HG02970 (cell line): ENCODE data around the gene IL37.
"Not testable (repeated sequence)": the region's sequence is repeated elsewhere in the genome, so short reads cannot be mapped to it uniquely, and the experiment has no call there.

ENCODE experiments used
- ATAC-seq: cut with Tn5 transposase; IDR thresholded peaks from one replicate; pipeline ENCODE4 v1.9.1; 2021; ENCODE audit warnings: mild to moderate bottlenecking, moderate library complexity, moderate number of reproducible peaks; ENCODE audit not compliant: unreplicated experiment, low FRiP score

The IL37 gene

DNA sequence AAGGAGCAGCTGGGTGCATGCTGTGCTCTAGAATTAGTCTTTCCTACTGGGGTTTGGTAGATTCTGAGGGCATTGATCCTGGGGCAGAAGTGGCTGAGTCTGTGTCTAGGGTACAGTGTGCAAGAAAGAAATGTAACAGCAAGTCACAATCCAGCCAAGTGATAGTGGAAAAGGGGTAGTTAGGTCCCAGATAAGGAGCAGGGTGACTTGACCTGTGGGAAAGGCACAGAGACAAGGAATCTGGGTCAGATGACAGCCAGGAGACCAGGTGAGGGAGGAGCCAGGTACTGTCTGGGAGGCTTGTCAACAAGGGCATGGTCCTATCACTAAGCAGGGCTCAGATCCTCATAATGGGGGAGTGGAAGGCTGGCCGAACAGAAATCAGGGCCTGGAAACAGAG is 8.1 kb downstream of the IL37 start:
- ATAC-seq, result no peak

DNA sequence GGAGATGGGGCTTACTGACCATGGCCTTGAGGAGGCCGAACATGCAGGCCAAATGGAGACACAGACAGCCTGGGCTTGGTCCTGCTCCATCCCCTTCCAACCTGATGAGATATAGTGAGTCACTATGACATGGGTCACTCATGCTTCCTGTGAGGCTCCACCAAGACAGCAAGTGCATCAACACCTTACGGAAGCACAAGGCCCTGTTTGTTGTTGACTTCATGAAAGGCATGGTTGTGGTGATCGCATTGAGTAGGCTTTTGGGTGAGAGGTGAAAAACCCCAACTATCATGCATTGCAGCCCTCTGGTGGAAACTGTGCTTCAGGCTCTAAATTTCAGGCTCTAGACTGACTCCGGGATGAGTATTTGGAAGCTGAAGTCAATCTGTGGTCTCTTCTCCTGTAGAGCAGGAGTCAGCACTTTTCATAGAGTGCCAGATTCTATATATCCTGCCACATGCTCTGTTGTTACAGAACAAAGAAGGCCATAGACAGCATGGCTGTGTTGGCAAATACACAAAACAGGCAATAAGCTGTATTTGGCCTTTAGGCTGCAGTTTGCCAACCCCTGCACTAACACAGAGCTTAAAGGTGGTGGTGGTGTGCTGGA is 10.1 kb downstream of the IL37 start:
- no peak for ATAC-seq

DNA sequence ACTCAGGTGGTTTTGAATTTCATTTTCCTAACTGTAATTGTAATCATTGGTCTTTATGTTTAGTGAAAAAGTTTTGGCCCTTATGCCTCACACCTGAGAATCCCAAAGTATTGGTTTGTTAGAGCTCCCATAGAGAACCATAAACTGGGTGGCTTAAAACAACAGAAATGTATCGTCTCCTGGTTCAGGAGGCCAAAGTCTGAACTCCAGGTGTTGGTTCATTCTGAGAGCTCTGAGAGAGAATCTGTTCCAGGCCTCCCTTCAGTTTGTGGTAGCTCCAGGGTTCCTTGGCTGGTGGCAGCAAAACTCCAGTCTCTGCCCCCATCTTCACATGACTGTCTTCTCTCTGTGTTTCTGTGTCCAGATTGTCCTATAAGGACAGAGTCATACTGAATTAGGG is 11.0 kb downstream of the IL37 start:
- ATAC-seq, result no peak

DNA sequence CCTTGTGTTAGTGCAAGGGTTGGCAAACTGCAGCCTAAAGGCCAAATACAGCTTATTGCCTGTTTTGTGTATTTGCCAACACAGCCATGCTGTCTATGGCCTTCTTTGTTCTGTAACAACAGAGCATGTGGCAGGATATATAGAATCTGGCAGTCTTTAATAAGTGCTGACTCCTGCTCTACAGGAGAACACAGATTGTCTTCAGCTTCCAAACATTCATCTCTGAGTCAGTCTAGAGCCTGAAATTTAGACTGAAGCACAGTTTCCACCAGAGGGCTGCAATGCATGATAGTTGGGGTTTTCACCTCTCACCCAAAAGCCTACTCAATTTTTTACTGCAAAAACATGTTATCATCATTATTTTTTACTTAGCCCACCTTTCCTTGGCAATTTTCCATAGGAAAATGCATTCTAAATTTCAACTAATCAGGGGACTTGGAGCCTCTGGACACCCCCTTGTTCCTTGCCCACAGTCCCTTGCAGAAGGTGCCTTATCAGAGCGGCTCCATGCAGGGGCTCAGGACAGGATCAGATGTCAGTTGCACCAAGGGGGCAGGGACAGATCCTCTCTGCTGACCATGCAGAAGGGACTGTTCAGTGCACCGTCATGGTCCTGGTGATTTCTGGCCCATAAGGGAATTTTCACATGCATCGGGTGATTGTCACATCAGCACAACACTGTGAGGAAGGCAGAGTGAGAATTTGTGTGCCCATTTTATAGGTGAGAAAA is 12.4 kb downstream of the IL37 start:
- no peak for ATAC-seq

DNA sequence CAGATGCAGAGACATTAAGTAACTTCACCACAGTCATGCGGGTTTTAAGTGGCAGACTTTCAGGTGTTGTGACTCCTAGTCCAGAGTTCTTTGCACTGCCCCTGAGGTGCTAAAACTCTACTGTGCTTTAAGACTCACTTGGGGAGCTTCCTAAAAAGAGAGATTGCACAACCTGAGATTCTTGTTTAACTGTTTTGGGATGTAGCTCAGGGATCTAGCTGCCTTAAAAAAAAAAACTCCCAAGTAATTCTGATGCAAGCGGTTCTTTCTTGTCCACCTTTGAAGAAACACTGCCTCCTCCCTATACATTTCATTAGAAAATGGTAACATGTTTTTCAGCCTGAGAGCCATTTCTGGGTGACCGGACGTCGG is 13.0 kb downstream of the IL37 start:
- no peak for ATAC-seq

DNA sequence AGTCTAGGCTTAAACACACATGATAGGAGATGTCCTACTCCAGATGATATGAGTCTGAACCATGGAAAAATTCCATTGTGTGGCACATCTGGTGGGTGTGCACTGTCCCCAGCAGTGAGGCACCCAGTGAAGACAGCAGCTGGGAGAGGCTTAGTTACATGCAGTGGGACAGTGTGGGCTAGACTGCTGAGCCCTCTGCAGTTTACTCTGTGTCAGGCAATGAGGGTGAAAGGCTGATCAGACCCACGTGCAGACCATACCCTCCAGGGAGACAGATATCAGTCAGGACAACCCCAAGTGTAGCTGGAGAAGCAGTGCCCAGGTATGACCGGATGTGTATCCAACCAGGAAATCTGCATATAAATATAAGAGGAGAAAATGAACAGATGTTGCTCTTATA is 13.4 kb downstream of the IL37 start:
- ATAC-seq, result no peak

DNA sequence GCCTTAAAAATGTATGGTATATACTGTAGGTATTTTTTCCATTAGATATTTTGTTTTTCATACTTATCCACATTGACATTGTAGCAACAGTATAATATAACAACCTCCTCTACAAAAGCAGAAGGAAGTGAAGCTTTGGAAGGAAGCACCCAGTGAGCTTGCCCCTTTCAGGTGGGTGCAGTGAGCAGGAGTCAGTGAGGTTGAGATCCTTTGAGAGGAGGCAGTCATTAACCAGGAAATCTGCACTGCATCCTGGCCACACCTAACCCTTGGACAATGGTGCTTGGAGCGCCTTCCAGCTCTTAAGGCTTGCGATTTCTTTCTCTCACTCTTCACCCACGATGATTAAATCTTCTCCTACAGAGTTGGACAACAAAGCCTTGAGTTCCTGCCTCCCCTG is 13.9 kb downstream of the IL37 start:
- ATAC-seq, result no peak

DNA sequence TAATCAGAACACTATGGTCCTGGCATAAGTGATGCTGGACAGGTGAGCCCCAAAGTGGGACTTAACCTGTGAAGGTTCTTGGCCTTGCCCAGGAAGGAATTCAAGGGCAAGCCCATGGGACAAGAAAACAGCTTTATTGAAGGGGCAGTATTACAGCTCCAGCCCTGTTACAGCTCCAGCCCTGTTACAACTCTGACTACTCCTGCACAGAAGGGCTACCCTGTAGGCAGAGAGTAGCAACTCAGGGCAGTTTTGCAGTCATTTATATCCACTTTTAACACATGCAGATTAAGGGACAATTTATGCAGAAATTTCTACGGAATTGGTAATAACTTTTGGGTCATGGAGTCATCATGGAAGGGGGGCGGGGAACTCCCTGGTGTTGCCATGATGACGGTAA is 15.7 kb downstream of the IL37 start:
- ATAC-seq, result no peak

DNA sequence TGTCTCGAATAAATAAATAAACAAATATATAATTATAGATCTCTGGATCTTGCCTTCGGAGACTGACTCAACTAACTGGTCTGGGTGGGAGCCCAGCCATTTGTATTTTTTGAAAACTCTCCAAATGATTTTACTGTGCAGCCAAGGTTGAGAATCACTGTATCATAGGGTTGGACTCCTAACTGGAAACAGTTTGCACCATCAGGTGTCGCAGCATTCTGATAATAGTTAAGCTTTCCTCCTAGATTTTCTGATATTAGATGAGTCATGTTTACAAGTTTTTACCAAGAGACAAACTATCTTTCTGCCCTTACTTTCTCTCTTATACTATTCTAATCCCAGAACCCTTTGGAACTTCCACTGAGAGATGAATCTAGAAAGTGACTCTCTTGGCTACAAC is 16.8 kb downstream of the IL37 start:
- no peak for ATAC-seq

DNA sequence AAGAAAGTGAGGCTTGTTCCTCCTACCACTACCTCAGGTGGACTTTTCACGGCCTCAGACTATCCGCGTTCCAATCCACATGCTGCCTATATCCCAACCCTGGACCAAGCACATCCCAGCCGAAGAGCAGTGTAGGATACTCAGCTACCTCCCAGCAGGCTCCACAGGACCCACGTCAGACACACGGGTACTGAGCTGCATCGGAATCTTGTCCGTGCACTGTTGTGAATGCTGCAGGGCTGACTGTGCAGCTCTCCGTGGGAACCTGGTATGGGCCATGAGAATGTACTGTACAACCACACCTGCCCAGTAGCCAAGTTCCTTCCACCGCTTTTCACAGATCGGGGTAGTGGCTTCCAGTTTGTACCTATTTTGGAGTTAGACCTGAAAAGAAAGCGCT is 22.3 kb downstream of the IL37 start:
- ATAC-seq, result no peak

DNA sequence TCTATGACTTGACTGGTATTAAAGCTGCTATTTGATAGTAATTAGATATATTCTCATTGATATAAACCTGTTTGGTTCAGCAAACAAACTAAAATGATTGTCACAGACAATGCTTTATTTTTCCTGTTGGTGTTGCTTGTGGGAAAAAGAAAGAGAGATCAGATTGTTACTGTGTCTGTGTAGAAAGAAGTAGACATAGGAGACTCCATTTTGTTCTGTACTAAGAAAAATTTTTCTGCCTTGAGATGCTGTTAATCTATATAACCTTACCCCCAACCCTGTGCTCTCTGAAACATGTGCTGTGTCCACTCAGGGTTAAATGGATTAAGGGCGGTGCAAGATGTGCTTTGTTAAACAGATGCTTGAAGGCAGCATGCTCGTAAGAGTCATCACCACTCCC is 23.2 kb downstream of the IL37 start:
- not testable (repeated sequence) for ATAC-seq

DNA sequence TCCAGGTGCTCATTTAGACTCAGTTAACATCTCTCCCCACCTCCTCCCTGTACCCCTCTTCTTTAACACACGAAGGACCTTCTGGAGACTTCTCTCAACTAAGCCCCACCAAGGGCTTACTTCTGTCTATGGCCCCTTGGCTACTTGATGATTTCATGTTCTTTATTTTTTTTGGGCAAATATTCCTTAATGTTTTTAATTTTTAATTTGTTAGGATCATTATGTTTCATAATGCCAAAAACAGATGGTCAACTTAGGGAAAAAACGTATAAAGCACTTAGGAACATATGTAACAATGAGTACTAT is 25.9 kb downstream of the IL37 start:
- ATAC-seq, result no peak

DNA sequence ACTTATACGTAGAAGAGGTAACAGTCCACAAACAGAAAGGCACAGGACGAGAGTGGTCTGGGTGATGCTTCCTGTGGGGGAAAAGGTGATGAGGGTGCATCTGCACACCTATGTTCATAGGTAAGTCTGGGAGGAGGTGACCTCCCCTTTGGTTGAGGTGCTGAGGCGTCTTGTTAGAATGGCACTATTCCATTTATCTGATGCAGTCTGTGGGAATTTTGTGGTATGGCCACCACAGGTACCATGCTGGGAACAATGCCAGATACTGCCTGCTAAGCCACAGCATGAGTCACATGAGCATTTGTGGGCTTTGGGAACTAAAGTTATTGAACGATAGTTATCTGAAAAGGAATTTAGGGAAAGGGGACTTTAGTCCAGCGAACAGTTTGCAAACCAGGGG is 27.9 kb downstream of the IL37 start:
- no peak for ATAC-seq

DNA sequence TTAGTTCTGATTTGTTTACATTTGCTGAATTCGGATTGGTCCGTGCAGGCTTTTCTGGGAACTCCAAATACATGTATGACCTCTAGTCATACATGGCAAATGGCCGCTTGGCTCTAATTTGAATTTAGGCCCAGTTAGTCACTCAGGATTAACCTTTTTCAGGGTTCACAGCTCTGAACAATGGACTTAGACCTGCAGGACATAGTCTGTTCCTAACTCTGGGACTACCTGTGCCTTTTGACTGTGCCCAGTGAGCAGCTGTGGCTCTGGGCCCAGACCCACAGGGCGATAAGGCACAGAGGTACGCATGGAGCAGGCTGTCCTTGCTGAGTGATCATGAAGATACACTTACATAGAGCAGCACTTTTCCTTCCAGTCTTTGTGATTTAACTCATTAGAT is 28.5 kb downstream of the IL37 start:
- no peak for ATAC-seq

DNA sequence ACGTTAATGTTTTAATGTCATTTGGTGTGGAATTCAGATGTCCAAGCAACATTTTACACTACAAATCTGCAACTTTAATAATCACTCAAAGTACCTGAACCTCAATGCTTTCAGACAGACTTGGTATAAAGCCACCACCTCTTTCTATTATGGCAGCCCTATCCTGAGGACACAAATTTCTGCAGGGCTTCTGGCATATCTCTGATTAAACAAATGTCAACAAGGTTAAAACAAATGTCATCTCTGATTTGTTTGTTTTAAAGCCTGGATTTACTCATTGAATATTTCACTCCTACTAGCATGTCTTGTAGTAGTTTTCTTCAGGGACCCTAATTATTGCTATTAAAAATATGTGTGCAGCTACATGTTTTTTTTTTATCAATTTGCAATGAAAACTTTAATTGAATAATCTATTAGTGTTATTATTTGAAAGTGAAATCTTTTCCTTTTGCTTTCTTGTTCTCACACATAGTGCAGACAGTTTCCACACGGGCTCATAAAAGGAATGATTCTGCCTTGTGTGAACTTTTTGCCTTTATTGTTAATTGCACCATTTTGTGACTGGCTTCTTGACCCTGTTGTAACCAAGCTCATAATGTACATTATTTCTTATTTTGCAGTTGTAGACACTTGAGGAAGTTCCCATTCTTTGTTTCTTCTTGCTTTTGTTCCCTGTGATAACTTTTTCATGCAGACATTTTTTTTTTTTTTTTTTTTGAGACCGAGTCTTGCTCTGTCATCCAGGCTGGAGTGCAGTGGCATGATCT is 30.1 kb downstream of the IL37 start:
- ATAC-seq, result no peak

DNA sequence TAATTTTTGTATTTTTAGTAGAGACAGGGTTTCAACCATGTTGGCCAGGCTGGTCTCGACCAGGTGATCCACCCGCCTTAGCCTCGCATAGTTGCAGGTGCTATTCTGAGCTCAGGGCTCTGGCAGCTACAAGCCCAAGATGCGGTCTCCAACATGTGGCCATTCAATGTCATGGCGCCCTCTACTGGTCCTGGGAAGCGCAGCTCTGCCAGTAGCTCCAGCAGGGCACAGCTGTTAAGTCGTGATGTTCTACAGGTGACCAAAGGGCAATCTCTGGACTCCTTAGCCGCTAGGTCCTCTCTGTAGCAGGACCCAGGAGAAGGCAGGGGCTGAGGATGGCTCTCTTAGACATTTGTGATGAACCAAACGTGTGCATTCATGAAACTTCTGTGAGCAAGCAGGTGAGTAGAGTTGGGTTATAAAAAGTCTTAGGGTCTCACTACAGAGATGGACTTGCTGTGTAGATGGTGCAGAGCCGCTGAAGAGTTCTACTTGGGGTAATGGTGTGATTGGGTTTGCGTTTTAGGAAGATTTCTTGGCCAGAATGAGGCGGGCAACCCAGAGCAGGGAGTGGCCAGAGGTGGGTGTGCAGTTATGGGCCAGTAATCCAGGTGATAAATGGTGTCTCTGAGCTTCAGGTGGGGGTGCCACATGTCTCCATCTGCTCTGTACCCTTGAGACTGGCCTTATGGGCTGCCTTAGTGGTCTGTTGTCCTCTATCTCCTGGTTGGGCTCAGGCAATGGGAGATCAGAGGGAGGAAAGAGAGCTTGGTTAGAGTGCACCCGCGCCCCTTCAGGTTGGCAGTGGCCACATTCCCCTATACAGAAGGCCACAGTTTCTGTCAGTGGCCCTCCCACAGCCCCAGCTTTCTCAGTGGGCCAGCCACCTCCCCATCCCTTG is 31.0 kb downstream of the IL37 start:
- ATAC-seq, result no peak

DNA sequence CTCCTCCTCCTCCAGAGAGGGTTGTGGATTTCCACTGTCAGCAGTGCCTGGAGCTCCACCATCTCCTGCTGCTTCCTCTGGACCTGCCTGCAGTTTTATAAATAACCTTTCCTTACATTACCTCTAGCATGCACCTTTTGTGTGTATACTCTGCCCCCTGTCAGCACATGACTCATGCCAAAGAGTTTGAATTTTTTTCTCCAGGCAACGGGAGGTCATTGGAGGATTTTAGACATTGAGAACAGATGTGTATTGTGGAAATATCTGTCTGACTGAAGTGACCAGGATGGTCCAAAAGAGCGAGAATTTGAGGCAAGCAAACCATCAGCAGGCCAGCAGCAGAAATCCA is 31.7 kb downstream of the IL37 start:
- ATAC-seq, result no peak

DNA sequence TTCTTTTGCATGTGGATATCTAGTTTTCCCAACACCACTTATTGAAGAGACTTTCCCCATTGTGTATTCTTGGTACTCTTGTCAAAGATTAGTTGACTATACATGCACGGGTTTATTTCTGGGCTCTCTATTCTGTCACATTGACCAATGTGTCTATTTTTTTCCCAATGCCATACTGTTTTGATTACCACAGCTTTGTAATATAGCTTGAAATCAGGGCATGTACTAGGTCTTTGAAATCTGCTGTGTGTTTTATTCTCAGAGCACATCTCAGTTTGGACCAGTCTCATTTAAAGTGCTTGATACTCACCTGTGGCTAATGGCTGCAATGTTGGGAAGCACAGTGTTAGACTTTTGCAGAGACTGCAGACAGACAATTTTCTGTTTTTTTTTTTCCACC is 34.0 kb downstream of the IL37 start:
- no peak for ATAC-seq

DNA sequence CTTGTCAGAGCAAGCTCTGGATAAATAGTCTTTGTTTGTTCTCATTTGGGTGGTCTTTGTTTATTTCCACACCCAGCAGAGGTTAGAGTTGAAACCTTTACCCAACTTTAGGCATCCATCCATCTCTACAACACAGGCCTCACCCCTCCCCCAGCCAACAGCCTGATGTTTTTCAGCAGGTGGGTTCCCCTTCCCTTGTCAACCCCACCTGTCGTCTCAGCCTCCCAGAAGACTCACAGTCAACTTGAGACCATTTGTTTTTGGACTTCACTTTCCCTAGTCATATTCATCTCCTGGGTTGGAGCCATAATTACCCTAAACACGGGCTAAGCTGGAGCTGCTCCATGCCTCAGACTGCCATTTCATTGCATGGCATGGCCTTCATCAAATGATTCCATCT is 35.1 kb downstream of the IL37 start:
- no peak for ATAC-seq

DNA sequence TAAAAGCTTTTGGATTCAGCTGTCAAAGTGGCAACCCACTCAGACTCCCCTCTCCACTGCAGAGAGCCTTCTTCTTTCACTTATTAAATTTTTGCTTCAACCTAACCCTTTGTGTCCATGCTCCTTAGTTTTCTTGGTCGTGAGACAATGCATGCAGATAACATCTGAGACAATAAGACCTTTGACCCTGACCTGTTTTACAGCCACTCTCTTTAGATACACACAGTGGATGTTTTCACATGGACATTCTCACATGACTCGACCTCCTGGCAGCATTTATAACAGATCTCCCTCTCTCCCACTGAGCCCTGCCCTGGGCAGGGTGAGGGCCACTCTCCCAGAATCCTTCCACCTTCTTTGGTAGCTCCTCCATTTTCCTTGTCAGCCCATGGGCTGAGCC is 36.4 kb downstream of the IL37 start:
- ATAC-seq, result no peak

DNA sequence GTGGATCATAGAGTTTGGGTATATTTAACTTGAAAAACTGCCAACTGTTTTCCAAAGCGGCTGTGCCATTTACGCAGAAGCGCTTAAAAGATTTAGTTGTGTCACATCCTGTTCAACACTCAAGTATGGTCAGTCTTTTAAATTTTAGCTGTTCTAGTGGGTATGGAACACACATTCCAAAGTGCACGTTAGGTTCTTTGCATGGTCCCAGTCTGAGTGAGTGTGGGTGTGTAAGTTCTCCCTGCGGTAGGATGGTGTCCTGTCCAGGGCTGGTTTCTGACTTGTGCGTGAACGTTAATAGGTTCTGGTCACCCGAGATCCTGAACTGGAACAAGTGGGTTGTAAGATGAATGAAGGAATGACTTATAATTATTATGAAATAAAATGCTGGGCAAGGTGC is 38.5 kb downstream of the IL37 start:
- ATAC-seq, result no peak
